ENCODE results near the gene LRRC27.
A peak's percentile ranks its signal among the peaks of the same experiment; 100 is the strongest.

Gene LRRC27

GRCh38 chr10:132353456-132354355 lies 21.7 kb downstream of the LRRC27 start:
- H3K36me3 Mint-ChIP-seq (ENCODE audit: insufficient read depth) = no peaks in the 10 kb centered on the region
- no peaks in the 10 kb centered on the region for H3K9me3 Mint-ChIP-seq
- no peak overlapping the region for H3K27ac Mint-ChIP-seq (ENCODE audit: low read depth)
- no peaks in the 10 kb centered on the region for H3K27me3 Mint-ChIP-seq
- peaks cover 10% of the 10 kb centered on the region for H3K4me1 Mint-ChIP-seq
- ATAC-seq (replicated peaks; ENCODE audit: extremely low read depth, poor library complexity, severe bottlenecking) (no peak), DNase-seq (ENCODE audit: low spot score in 2 of 2) (no peak)
- H3K4me3 Mint-ChIP-seq = no peak overlapping the region

DNA sequence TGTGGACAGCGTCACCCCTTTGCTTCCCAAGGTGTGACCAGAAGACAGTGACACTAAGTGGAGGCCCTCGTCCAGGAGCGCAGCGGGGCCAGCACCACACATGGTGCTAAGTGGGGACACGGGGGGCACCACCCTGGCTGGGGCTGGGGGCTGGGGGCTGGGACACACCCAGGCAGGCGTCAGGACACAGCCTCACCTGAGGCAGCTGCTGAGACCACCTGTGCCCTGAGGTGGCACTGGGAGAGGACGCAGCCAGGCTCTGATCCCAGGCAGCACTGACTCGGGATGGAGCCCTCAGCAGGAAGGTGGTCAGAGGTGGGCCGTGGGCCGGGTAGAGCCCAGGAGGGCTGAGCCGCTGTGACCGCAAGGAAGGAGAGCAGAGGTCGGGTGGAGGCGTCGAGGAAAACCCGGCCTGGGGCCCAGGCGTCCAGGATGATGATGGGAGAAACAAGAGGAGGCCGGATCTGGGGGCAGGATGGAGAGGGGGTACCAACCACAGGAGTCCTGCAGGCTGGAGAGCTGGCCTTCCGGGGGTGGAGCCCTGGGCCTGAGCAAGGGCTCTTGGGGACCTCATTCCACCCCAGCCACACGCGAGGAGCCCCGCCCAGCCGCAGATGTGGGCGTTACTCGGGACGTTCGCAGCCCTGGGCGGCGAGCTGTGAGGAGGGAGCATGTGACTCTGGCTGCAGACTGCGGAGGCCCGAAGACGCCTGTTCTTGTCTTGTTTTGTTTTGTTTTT lies 22.5 kb downstream of the LRRC27 start:
- ATAC-seq (replicated peaks; ENCODE audit: extremely low read depth, poor library complexity, severe bottlenecking) (no peak), DNase-seq (ENCODE audit: low spot score in 2 of 2) (no peak)
- no peaks in the 10 kb centered on the region for H3K9me3 Mint-ChIP-seq
- peaks cover 10% of the 10 kb centered on the region for H3K4me1 Mint-ChIP-seq
- no peak overlapping the region for H3K27ac Mint-ChIP-seq (ENCODE audit: low read depth)
- H3K27me3 Mint-ChIP-seq = no peaks in the 10 kb centered on the region
- no peak overlapping the region for H3K4me3 Mint-ChIP-seq
- H3K36me3 Mint-ChIP-seq (ENCODE audit: insufficient read depth) = no peaks in the 10 kb centered on the region

DNA sequence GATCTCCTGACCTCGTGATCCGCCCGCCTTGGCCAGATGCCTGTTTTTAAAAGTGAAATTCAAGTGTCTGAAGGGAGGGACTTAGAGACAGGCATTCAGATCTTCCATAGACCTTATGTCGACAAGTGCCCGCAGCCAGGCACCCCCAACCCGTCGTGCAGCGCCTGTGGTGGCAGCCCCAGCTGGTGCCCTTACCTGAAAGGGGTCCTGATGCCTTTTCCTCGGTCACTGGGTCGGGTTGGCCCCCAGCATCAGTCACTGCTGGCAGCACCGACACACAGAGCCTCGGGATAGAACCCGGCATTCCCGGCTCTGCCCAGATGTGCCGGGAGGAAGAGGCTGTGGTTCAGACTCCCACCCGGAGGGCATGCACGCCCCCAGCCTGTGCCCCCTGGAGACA lies 23.3 kb downstream of the LRRC27 start:
- Mint-ChIP-seq H3K36me3 (ENCODE audit: insufficient read depth) (no peaks in the 10 kb centered on the region), H3K4me3 (no peak overlapping the region), H3K9me3 (no peaks in the 10 kb centered on the region), H3K27me3 (no peaks in the 10 kb centered on the region), H3K4me1 (peaks cover 10% of the 10 kb centered on the region), H3K27ac (ENCODE audit: low read depth) (no peak overlapping the region)
- no peak for ATAC-seq (replicated peaks; ENCODE audit: extremely low read depth, poor library complexity, severe bottlenecking)
- no peak for DNase-seq (ENCODE audit: low spot score in 2 of 2)

DNA sequence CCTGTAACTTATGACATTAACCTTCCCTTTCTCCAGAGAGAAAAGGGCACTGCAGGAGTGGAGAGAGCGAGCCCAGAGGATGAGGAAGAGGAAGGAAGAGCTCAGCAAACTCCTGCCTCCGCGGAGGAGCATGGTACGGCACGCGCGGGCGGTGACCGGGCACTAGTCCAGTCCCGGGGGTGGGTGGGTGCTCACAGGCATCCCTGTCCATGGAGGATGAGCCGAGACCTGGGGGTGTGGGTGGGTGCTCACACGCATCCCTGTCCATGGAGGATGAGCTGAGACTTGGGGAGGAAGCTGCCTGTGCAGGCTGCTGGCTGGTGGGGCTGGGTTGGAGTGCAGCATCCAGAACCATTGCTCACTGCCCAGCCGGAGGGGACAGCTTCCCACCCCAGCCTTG lies 23.8 kb downstream of the LRRC27 start:
- no peak overlapping the region for H3K4me3 Mint-ChIP-seq
- H3K27ac Mint-ChIP-seq (ENCODE audit: low read depth) = no peak overlapping the region
- ATAC-seq (replicated peaks; ENCODE audit: extremely low read depth, poor library complexity, severe bottlenecking) = no peak
- no peaks in the 10 kb centered on the region for H3K9me3 Mint-ChIP-seq
- H3K4me1 Mint-ChIP-seq = peaks cover 10% of the 10 kb centered on the region
- DNase-seq (ENCODE audit: low spot score in 2 of 2) = no peak
- no peaks in the 10 kb centered on the region for H3K36me3 Mint-ChIP-seq (ENCODE audit: insufficient read depth)
- no peaks in the 10 kb centered on the region for H3K27me3 Mint-ChIP-seq

DNA sequence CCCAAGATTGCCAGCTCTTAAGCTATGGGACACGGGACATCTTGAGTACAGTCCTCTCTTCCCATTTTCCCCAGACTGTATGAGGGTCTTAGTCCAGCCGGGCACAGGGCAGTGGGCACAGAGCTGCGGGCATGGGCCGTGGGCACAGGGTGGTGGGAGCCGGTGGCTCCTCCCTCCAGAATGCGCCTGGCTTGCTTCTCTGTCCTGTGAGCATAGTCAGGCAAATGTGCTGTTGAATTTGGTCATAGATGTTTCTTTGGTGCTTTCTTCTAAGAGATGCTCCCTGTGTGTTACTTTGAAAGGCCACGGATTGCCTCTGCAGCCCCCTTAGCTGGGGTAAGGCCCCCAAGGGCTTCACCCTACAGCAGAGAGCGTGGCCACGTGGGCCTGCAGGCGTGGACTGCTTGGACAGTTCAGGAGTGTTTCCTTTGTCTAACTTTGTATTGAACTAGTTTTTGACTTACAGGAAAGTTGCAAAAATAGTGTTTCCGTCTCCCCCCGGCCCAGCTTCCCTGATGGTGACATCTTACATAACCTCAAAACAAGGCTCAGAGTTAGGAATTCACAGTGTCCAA lies 24.7 kb downstream of the LRRC27 start:
- H3K4me3 Mint-ChIP-seq = no peak overlapping the region
- H3K9me3 Mint-ChIP-seq = no peaks in the 10 kb centered on the region
- H3K27me3 Mint-ChIP-seq = no peaks in the 10 kb centered on the region

GRCh38 chr10:132357286-132358058 lies 25.5 kb downstream of the LRRC27 start:
- Mint-ChIP-seq H3K27me3 (no peaks in the 10 kb centered on the region), H3K4me1 (peaks cover 10% of the 10 kb centered on the region), H3K36me3 (ENCODE audit: insufficient read depth) (no peaks in the 10 kb centered on the region), H3K4me3 (no peak overlapping the region), H3K27ac (ENCODE audit: low read depth) (peak overlapping the region; percentile 83), H3K9me3 (no peaks in the 10 kb centered on the region)
- DNase-seq (ENCODE audit: low spot score in 2 of 2) (no peak), ATAC-seq (replicated peaks; ENCODE audit: extremely low read depth, poor library complexity, severe bottlenecking) (no peak)

More for the DNA sequence above, 24.7 kb downstream of the LRRC27 start:
- H3K36me3 Mint-ChIP-seq (ENCODE audit: insufficient read depth) = no peaks in the 10 kb centered on the region
- DNase-seq (ENCODE audit: low spot score in 2 of 2) (no peak), ATAC-seq (replicated peaks; ENCODE audit: extremely low read depth, poor library complexity, severe bottlenecking) (no peak)
- H3K4me1 Mint-ChIP-seq = peaks cover 10% of the 10 kb centered on the region
- H3K27ac Mint-ChIP-seq (ENCODE audit: low read depth) = no peak overlapping the region

GRCh38 chr10:132359305-132360040 lies 27.5 kb downstream of the LRRC27 start:
- ATAC-seq (replicated peaks; ENCODE audit: extremely low read depth, poor library complexity, severe bottlenecking) (no peak), DNase-seq (ENCODE audit: low spot score in 2 of 2) (no peak)
- Mint-ChIP-seq H3K9me3 (no peaks in the 10 kb centered on the region), H3K4me3 (no peak overlapping the region), H3K4me1 (no peaks in the 10 kb centered on the region), H3K36me3 (ENCODE audit: insufficient read depth) (no peaks in the 10 kb centered on the region), H3K27me3 (no peaks in the 10 kb centered on the region), H3K27ac (ENCODE audit: low read depth) (no peak overlapping the region)

DNA sequence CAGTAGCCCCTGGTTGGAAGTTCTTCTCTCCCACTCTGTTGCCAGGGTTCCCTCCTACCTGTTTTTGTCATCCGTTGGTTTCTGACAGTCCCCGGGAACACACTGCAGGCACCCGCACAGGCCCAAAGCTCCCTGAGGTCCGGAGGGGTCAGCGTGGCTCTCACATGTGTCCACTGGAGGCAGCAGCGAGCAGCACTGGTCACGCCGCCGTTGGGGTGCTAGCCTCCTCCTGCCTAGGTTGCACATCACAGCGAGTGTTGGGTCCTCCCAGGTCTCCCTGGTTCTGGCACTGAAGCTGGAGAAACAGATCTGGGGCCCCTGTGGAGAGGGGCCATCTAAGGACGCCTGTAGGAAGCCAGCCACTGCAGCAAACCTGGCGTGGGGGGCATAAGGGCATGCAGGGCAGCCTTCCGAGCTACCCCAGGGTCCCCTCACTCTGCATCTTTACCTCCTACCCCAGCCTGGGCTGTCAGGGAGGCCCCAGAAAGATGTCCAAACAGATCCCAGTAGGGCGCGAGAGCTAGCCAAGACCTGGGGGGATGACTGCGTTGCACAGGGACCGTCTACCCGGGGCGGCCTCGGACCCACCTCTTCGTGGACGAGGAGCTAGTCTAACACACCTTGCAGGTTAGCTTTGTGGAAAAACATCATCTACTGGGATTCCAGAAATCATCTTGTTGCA lies 28.9 kb downstream of the LRRC27 start:
- H3K27me3 Mint-ChIP-seq = no peaks in the 10 kb centered on the region
- no peaks in the 10 kb centered on the region for H3K4me1 Mint-ChIP-seq
- no peaks in the 10 kb centered on the region for H3K9me3 Mint-ChIP-seq
- no peaks in the 10 kb centered on the region for H3K36me3 Mint-ChIP-seq (ENCODE audit: insufficient read depth)
- no peak overlapping the region for H3K27ac Mint-ChIP-seq (ENCODE audit: low read depth)
- ATAC-seq (replicated peaks; ENCODE audit: extremely low read depth, poor library complexity, severe bottlenecking) (no peak), DNase-seq (ENCODE audit: low spot score in 2 of 2) (no peak)
- no peak overlapping the region for H3K4me3 Mint-ChIP-seq

DNA sequence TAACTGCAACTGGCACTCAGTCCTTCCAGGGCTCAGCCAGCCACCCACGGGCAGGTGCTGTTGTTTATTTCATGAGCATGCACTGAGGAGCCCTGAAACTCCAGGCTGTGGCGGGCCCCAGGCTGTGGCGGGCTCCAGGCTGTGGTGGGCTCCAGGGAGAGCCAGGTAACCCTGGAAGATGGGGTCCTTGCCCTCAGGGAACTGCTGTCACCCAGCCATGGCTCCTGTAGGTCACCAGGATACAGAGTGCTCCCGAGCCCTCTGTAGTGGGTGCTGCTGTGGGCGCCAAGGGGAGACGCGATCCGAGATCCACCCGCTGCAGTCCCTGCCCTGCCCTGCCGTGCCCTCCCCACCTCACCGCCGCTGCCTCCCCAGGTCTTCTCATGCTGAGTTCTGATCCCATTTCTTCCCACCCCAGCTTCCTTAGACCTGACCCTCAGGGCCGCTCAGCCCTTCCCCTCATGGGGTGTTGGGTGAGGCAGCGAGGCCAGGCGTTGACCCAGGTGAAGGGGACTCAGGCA lies 29.6 kb downstream of the LRRC27 start:
- Mint-ChIP-seq H3K27me3 (no peaks in the 10 kb centered on the region), H3K9me3 (no peaks in the 10 kb centered on the region), H3K27ac (ENCODE audit: low read depth) (no peak overlapping the region), H3K4me3 (no peak overlapping the region), H3K4me1 (no peaks in the 10 kb centered on the region), H3K36me3 (ENCODE audit: insufficient read depth) (no peaks in the 10 kb centered on the region)
- no peak for ATAC-seq (replicated peaks; ENCODE audit: extremely low read depth, poor library complexity, severe bottlenecking)
- DNase-seq (ENCODE audit: low spot score in 2 of 2) = no peak

DNA sequence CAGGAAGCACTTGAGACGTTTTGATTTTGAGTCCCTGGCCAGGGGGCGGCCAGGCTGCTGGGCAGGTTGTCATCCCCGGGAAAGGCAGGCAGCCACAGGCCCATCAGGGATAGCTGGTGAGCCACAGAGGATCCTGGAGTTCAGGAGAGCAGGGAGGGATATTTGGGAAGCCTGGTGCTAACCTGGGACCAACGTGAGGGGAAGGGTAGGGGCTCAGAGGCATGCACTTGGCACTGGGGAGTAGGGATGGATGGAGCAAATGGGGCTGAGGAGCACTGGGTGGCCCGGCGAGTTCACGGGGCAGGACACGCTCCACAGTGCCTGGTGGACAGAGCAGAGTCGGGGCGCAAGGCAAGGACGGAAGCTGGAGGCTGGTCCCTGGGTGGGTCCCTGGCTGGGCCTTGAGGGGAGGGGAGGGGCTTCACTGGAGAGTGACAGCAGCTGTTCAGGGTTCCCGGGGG lies 30.2 kb downstream of the LRRC27 start:
- Mint-ChIP-seq H3K4me3 (no peak overlapping the region), H3K27me3 (no peaks in the 10 kb centered on the region), H3K27ac (ENCODE audit: low read depth) (no peak overlapping the region), H3K9me3 (no peaks in the 10 kb centered on the region), H3K4me1 (no peaks in the 10 kb centered on the region), H3K36me3 (ENCODE audit: insufficient read depth) (no peaks in the 10 kb centered on the region)
- DNase-seq (ENCODE audit: low spot score in 2 of 2) = no peak
- ATAC-seq (replicated peaks; ENCODE audit: extremely low read depth, poor library complexity, severe bottlenecking) = no peak

- DNase-seq (ENCODE audit: low spot score in 2 of 2) (no peak), ATAC-seq (replicated peaks; ENCODE audit: extremely low read depth, poor library complexity, severe bottlenecking) (no peak)
- Mint-ChIP-seq H3K36me3 (ENCODE audit: insufficient read depth) (peaks cover 1% of the 10 kb centered on the region), H3K4me3 (no peak overlapping the region), H3K9me3 (no peaks in the 10 kb centered on the region), H3K27ac (ENCODE audit: low read depth) (no peak overlapping the region), H3K4me1 (no peaks in the 10 kb centered on the region), H3K27me3 (no peaks in the 10 kb centered on the region)
These were observed 31.4 kb downstream of the LRRC27 start for GRCh38 chr10:132363376-132363775.

Measured in central memory CD8-positive, alpha-beta T cell (primary cell).